Measurements from ENCODE around the gene ZBTB3. TPM values are rescaled to one million over a fixed set of nuclear protein-coding genes. Genes with fewer than 3 reads are reported as not detected.

Gene ZBTB3
- total and polyA plus RNA-seq, 2 of the 13 experiments (the other 11 are each of a cell fraction or from before 2014, with no cell fraction given): 3.4 to 5.2 TPM

- TF ChIP-seq MNT (IDR thresholded peaks at IDR 0.05) (no peak), ASH2L (IDR thresholded peaks at IDR 0.05; ENCODE audit: insufficient read length, low read depth, low read length) (peak; percentile 61), GABPA (IDR thresholded peaks at IDR 0.05; ENCODE audit: low read depth, low read length) (peak; percentile 83), GABPA (CRISPR knock-in tag; IDR thresholded peaks at IDR 0.05; ENCODE audit: low read depth) (peak; percentile 88), PHF8 (CRISPR knock-in tag; IDR thresholded peaks at IDR 0.05) (peak; percentile 56; the same call in 1 of the 2 replicates), HDAC2 (CRISPR knock-in tag; IDR thresholded peaks at IDR 0.05) (0 out of 2 replicates have a peak, but pooled peaks have one; percentile 12), HMGA1 (CRISPR knock-in tag; conservative IDR thresholded peaks at IDR 0.05) (no peak), JDP2 (CRISPR knock-in tag; IDR thresholded peaks at IDR 0.05; ENCODE audit: borderline replicate concordance) (no peak), KLF12 (CRISPR knock-in tag; IDR thresholded peaks at IDR 0.05; ENCODE audit: borderline replicate concordance) (no peak), ZNF576 (CRISPR knock-in tag; IDR thresholded peaks at IDR 0.05) (no peak), ZGPAT (CRISPR knock-in tag; IDR thresholded peaks at IDR 0.05) (peak; percentile 39; the same call in 1 of the 2 replicates), SIX1 (CRISPR knock-in tag; IDR thresholded peaks at IDR 0.05; ENCODE audit: borderline replicate concordance) (no peak), ZNF10 (CRISPR knock-in tag; IDR thresholded peaks at IDR 0.05; ENCODE audit: borderline replicate concordance, low read depth) (no peak), TAF1 (CRISPR knock-in tag; IDR thresholded peaks at IDR 0.05) (no peak; the same call in none of the 2 replicates), MTERF4 (CRISPR knock-in tag; IDR thresholded peaks at IDR 0.05) (0 out of 2 replicates have a peak, but pooled peaks have one; percentile 55), ZNF143 (CRISPR knock-in tag; IDR thresholded peaks at IDR 0.05) (no peak), KLF16 (CRISPR knock-in tag; IDR thresholded peaks at IDR 0.05) (peak in 1 of 2 experiments; percentile 52; a peak in 1 of 4 replicates), SOX13 (IDR thresholded peaks at IDR 0.05) (no peak), SOX13 (CRISPR knock-in tag; conservative IDR thresholded peaks at IDR 0.05 in 1 of 2, IDR thresholded peaks at IDR 0.05 in 1 of 2) (no peak), HDAC6 (IDR thresholded peaks at IDR 0.05; ENCODE audit: low read depth, low read length) (no peak), KDM2A (CRISPR knock-in tag; IDR thresholded peaks at IDR 0.05; ENCODE audit: borderline replicate concordance, low read depth) (peak; percentile 100), JUN (CRISPR knock-in tag; IDR thresholded peaks at IDR 0.05) (no peak), HNRNPUL1 (IDR thresholded peaks at IDR 0.05; ENCODE audit: low read depth, low read length) (no peak), ELF3 (CRISPR knock-in tag; IDR thresholded peaks at IDR 0.05) (peak; percentile 28; the same call in 1 of the 2 replicates), ZMYM2 (CRISPR knock-in tag; IDR thresholded peaks at IDR 0.05) (no peak), DDIT3 (CRISPR knock-in tag; IDR thresholded peaks at IDR 0.05) (no peak)
Observed at GRCh38 chr11:62705880-62706849, 47.8 kb downstream of the ZBTB3 start (continued).
